Lower leg skin (tissue), 3 donors: ENCODE data around the gene TCF7L2.

Source experiments
- CTCF ChIP-seq, 3 donors: fragments of 450-650 bp; IDR thresholded peaks; one replicate each; pipeline ENCODE4 v1.5.1; 2016; ENCODE audit warnings: antibody characterized with exemption in 3 of 3, mild to moderate bottlenecking in 3 of 3, moderate library complexity in 2 of 3
- POLR2A ChIP-seq, 2 donors: fragments of 450-650 bp; IDR thresholded peaks; one replicate each; pipeline ENCODE4 v1.6.1; 2016 to 2017; ENCODE audit warnings: antibody characterized with exemption in 2 of 2, mild to moderate bottlenecking in 1 of 2, moderate library complexity in 1 of 2

- TF ChIP-seq CTCF (IDR thresholded peaks at IDR 0.05): no peak
- no peak for TF ChIP-seq POLR2A (IDR thresholded peaks at IDR 0.05)
Measured at GRCh38 chr10:113115556-113115955, 165.5 kb downstream of the TCF7L2 start.
